Cardiac ventricle fibroblast (primary cell): ENCODE data around the gene TRPC4AP. TPM values are rescaled to one million over a fixed set of nuclear protein-coding genes. Genes with fewer than 3 reads are reported as not detected.

Source experiments
- total RNA-seq: library from RNA; depleted of rRNA; stranded (reverse); fragments of >200 nt; gene quantifications from 2 replicates; pipeline ENCODE4 v1.2.3, GENCODE V29; 2015

The TRPC4AP gene
- 81.1 and 81.9 TPM in 2 replicates for total RNA-seq

DNA sequence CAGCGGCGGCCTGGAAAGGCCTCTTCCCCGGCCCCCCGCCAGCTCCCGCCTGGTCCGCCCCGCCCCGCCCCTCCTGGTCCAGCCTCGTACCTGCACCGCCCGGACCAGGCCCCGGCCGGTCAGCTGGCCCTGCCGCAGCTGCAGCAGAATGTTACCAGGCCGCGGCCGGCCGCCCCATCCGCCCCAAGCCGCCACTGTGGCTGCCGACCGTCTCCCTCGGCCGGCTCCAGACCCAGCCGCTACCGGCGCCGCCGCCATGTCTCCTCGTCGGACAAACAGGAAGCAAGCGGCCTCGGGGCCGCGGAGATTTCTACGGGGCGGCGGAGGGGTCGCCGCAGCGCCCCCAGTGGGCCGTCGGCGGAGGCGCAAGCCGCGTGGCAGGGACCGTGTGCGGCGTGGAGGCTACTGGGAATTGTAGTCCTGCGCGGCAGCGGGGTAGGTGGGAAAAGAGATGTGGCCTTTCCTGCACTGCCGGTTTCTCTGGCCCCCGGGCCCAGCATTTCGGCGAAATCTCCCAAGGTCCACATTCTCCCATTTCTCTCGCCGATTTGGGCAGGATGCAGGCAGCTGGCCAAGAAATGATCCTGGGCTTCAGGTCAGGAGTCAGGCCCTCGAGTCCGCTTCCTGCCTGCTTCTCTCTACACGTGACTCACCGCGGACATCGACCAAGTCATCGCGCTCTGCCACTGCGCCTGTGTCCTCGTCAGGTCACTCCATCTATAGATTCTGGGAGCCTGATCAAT, at the start of gene TRPC4AP:
Gene TRPC4AP, minus strand, starts transcription at position 284 of the 743 bp plus-strand sequence. Its CDS starts 26 bp downstream, at position 258.

GRCh38 chr20:34955231-34956040, 137.2 kb downstream of the TRPC4AP start, which contains the start of the genes GSS and MYH7B:
Gene GSS, minus strand, starts transcription at chr20:34955806. Its CDS starts 3,954 bp downstream, at chr20:34951852.
Gene MYH7B, plus strand, starts transcription at chr20:34955868. Its CDS starts 22,138 bp downstream, at chr20:34978006.

Other genes starting within 250 kb of the TRPC4AP start
- gene GGT7, start 220.0 kb downstream of the TRPC4AP start, total RNA-seq: 19.7 and 21.8 TPM in 2 replicates
- gene ACSS2, start 216.2 kb downstream of the TRPC4AP start, total RNA-seq: 38.8 and 46.5 TPM in 2 replicates
- 38.3 and 38.8 TPM in 2 replicates for gene GSS, start 137.0 kb downstream of the TRPC4AP start, total RNA-seq
- gene MYH7B, start 136.9 kb downstream of the TRPC4AP start, total RNA-seq: not detected in 2 replicates
- 31.6 and 32.9 TPM in 2 replicates for gene EDEM2, start 54.5 kb upstream of the TRPC4AP start, total RNA-seq
- 16.8 and 39.7 TPM in 2 replicates for gene PROCR, start 79.3 kb upstream of the TRPC4AP start, total RNA-seq
- gene MMP24, start 133.9 kb upstream of the TRPC4AP start, total RNA-seq: 0.05 and 0.06 TPM in 2 replicates
- gene MMP24OS, start 185.3 kb upstream of the TRPC4AP start, total RNA-seq: 26.0 and 28.8 TPM in 2 replicates
- gene EIF6, start 192.0 kb upstream of the TRPC4AP start, total RNA-seq: 71.7 and 78.9 TPM in 2 replicates
- not detected in 2 replicates for gene FAM83C, start 199.6 kb upstream of the TRPC4AP start, total RNA-seq